Choroid plexus epithelial cell (primary cell): ENCODE measurements around the gene ENPP4.

Source experiments
- DNase-seq: peaks from one replicate; pipeline ENCODE4 v3.0.0-alpha.2; 2010; ENCODE audit warnings: low read depth
- H3K4me3 ChIP-seq: 2 replicates; pipeline ENCODE4 v1.5.1; 2011; ENCODE audit warnings: low read depth, mild to moderate bottlenecking, control low read depth, low read length, moderate library complexity
- CTCF ChIP-seq: conservative IDR thresholded peaks from 2 replicates; pipeline ENCODE4 v1.5.1; 2011; ENCODE audit warnings: low read depth, mild to moderate bottlenecking, control low read depth, inconsistent platforms, low read length, moderate library complexity

Gene ENPP4

GRCh38 chr6:46098678-46099077 is 31.1 kb upstream of the ENPP4 start:
- TF ChIP-seq CTCF, result no peak

GRCh38 chr6:46099952-46100351 is 29.8 kb upstream of the ENPP4 start:
- no peak overlapping the region for H3K4me3 ChIP-seq
- DNase-seq, result no peak
- TF ChIP-seq CTCF, result no peak

More at GRCh38 chr6:46098678-46099077, 31.1 kb upstream of the ENPP4 start:
- no peak overlapping the region for H3K4me3 ChIP-seq
- DNase-seq, result no peak

GRCh38 chr6:46102123-46102522 is 27.7 kb upstream of the ENPP4 start:
- no peak for DNase-seq
- H3K4me3 ChIP-seq, result no peak overlapping the region
- no peak for TF ChIP-seq CTCF

GRCh38 chr6:46103441-46104115 is 26.2 kb upstream of the ENPP4 start:
- H3K4me3 ChIP-seq, result no peak overlapping the region
- TF ChIP-seq CTCF, result no peak
- no peak for DNase-seq

GRCh38 chr6:46104209-46104608 is 25.6 kb upstream of the ENPP4 start:
- H3K4me3 ChIP-seq, result no peak overlapping the region
- no peak for TF ChIP-seq CTCF
- no peak for DNase-seq

GRCh38 chr6:46105568-46105967 is 24.2 kb upstream of the ENPP4 start:
- no peak overlapping the region for H3K4me3 ChIP-seq
- no peak for TF ChIP-seq CTCF
- no peak for DNase-seq

- no peak for TF ChIP-seq CTCF
- H3K4me3 ChIP-seq, result no peak overlapping the region
These were observed 16.4 kb upstream of the ENPP4 start for GRCh38 chr6:46113370-46113769.

More at GRCh38 chr6:46113370-46113769, 16.4 kb upstream of the ENPP4 start:
- no peak for DNase-seq
